ENCODE measurements around the gene SAMD11. TPM values are rescaled to one million over a fixed set of nuclear protein-coding genes. Genes with fewer than 3 reads are reported as not detected.
"Not testable (repeated sequence)": the region's sequence is repeated elsewhere in the genome, so short reads cannot be mapped to it uniquely, and the experiment has no call there.

SAMD11 gene
- total RNA-seq, 1 donor from 2014 or later = 46.2 TPM

- TF ChIP-seq CTCF (IDR thresholded peaks at IDR 0.05; ENCODE audit: partially characterized antibody, unreplicated experiment) = no peak
- Mint-ChIP-seq H3K4me3 (ENCODE audit: unreplicated experiment) (peak overlapping the region; percentile 64), H3K9me3 (ENCODE audit: unreplicated experiment) (peaks cover 10% of the 10 kb centered on the region), H3K27me3 (ENCODE audit: unreplicated experiment) (peaks cover 14% of the 10 kb centered on the region), H3K36me3 (ENCODE audit: unreplicated experiment) (no peaks in the 10 kb centered on the region), H3K4me1 (ENCODE audit: low read depth, unreplicated experiment) (peaks cover 11% of the 10 kb centered on the region), H3K27ac (ENCODE audit: unreplicated experiment) (peak overlapping the region; percentile 85)
- DNase-seq = peak; percentile 83
Observed at GRCh38 chr1:944341-945325, 20.9 kb downstream of the SAMD11 start.

GRCh38 chr1:945688-946556 is 22.2 kb downstream of the SAMD11 start:
- no peak for DNase-seq
- H3K4me1 Mint-ChIP-seq (ENCODE audit: low read depth, unreplicated experiment) = peaks cover 11% of the 10 kb centered on the region
- H3K27ac Mint-ChIP-seq (ENCODE audit: unreplicated experiment) = no peak overlapping the region
- no peak overlapping the region for H3K4me3 Mint-ChIP-seq (ENCODE audit: unreplicated experiment)
- no peak for TF ChIP-seq CTCF (IDR thresholded peaks at IDR 0.05; ENCODE audit: partially characterized antibody, unreplicated experiment)
- H3K9me3 Mint-ChIP-seq (ENCODE audit: unreplicated experiment) = peaks cover 11% of the 10 kb centered on the region
- H3K36me3 Mint-ChIP-seq (ENCODE audit: unreplicated experiment) = no peaks in the 10 kb centered on the region
- H3K27me3 Mint-ChIP-seq (ENCODE audit: unreplicated experiment) = peaks cover 14% of the 10 kb centered on the region

- not testable (repeated sequence) for H3K4me3 Mint-ChIP-seq (ENCODE audit: unreplicated experiment); DNase-seq; H3K36me3 Mint-ChIP-seq (ENCODE audit: unreplicated experiment); H3K27ac Mint-ChIP-seq (ENCODE audit: unreplicated experiment)
- peaks cover 11% of the 10 kb centered on the region for H3K4me1 Mint-ChIP-seq (ENCODE audit: low read depth, unreplicated experiment)
- H3K27me3 Mint-ChIP-seq (ENCODE audit: unreplicated experiment) = peaks cover 12% of the 10 kb centered on the region
- peaks cover 11% of the 10 kb centered on the region for H3K9me3 Mint-ChIP-seq (ENCODE audit: unreplicated experiment)
Observed at GRCh38 chr1:946811-947210, 23.1 kb downstream of the SAMD11 start.

- Mint-ChIP-seq H3K27me3 (ENCODE audit: unreplicated experiment) (peaks cover 12% of the 10 kb centered on the region), H3K4me3 (ENCODE audit: unreplicated experiment) (no peak overlapping the region), H3K9me3 (ENCODE audit: unreplicated experiment) (peaks cover 11% of the 10 kb centered on the region), H3K36me3 (ENCODE audit: unreplicated experiment) (no peaks in the 10 kb centered on the region), H3K27ac (ENCODE audit: unreplicated experiment) (no peak overlapping the region), H3K4me1 (ENCODE audit: low read depth, unreplicated experiment) (peaks cover 11% of the 10 kb centered on the region)
- DNase-seq = no peak
- TF ChIP-seq CTCF (IDR thresholded peaks at IDR 0.05; ENCODE audit: partially characterized antibody, unreplicated experiment) = no peak
Observed at GRCh38 chr1:947958-948357, 24.2 kb downstream of the SAMD11 start.

- Mint-ChIP-seq H3K36me3 (ENCODE audit: unreplicated experiment) (no peaks in the 10 kb centered on the region), H3K4me1 (ENCODE audit: low read depth, unreplicated experiment) (peaks cover 4% of the 10 kb centered on the region), H3K27me3 (ENCODE audit: unreplicated experiment) (peaks cover 4% of the 10 kb centered on the region), H3K4me3 (ENCODE audit: unreplicated experiment) (peak overlapping the region; percentile 49), H3K27ac (ENCODE audit: unreplicated experiment) (no peak overlapping the region), H3K9me3 (ENCODE audit: unreplicated experiment) (peaks cover 6% of the 10 kb centered on the region)
- TF ChIP-seq CTCF (IDR thresholded peaks at IDR 0.05; ENCODE audit: partially characterized antibody, unreplicated experiment) = no peak
- no peak for DNase-seq
Observed at GRCh38 chr1:950268-950667, 26.5 kb downstream of the SAMD11 start.
